Left ventricle myocardium inferior (tissue), 1 donor: Measurements from ENCODE around the gene IFIT1B. TPM values are rescaled to one million over a fixed set of nuclear protein-coding genes. Genes with fewer than 3 reads are reported as not detected.
A peak's percentile ranks its signal among the peaks of the same experiment; 100 is the strongest.

ENCODE experiments used
- DNase-seq: peaks from one replicate; pipeline ENCODE4 v3.0.0-alpha.2; 2020
- H3K27ac ChIP-seq: fragments of 200-600 bp; replicated peaks from 2 replicates; pipeline ENCODE4 v1.8.0; 2021
- H3K27me3 ChIP-seq: fragments of 200-600 bp; 2 replicates; pipeline ENCODE4 v1.8.0; 2021; ENCODE audit warnings: low read depth
- H3K36me3 ChIP-seq: fragments of 200-600 bp; 2 replicates; pipeline ENCODE4 v1.8.0; 2021
- H3K4me1 ChIP-seq: fragments of 200-600 bp; 2 replicates; pipeline ENCODE4 v1.8.0; 2021
- H3K4me3 ChIP-seq: fragments of 200-600 bp; 2 replicates; pipeline ENCODE4 v1.8.0; 2021; ENCODE audit warnings: mild to moderate bottlenecking, moderate library complexity
- H3K9me3 ChIP-seq: fragments of 200-600 bp; replicated peaks from 2 replicates; pipeline ENCODE4 v1.8.0; 2021
- CTCF ChIP-seq: fragments of 200-600 bp; IDR thresholded peaks from 2 replicates; pipeline ENCODE4 v1.8.0; 2021; ENCODE audit warnings: antibody characterized with exemption, mild to moderate bottlenecking, borderline replicate concordance
- intact Hi-C: fragments of 100-400 bp; cut with micrococcal nuclease; formaldehyde crosslinking; loops from one replicate; pipeline ENCODE4 v1.11.0; 2022
- total RNA-seq: library from RNA; stranded (reverse); fragmentation: NEBNext Ultra II Directional; extraction: Animal tissue kit (Norgen Biotek cat#: 25700); gene quantifications from one replicate; pipeline ENCODE4 v1.2.1, GENCODE V29; 2021
- donor health status: DM: no; HTN: yes; CAD: no; lungs with severe emphysema.

IFIT1B gene
- total RNA-seq, 1 donor from 2014 or later = not detected

- intact Hi-C loops = no loop called here
- TF ChIP-seq CTCF = no peak
- Histone ChIP-seq H3K4me1 (peaks cover 33% of the 10 kb centered on the region), H3K4me3 (peak overlapping the region; percentile 32), H3K9me3 (no peaks in the 10 kb centered on the region), H3K27me3 (no peaks in the 10 kb centered on the region), H3K36me3 (no peaks in the 10 kb centered on the region), H3K27ac (peak overlapping the region; percentile 86)
- no peak for DNase-seq
These were observed 3.1 kb upstream of the IFIT1B start for GRCh38 chr10:89374713-89375141.

GRCh38 chr10:89379103-89379502 is 1.2 kb downstream of the IFIT1B start:
- Histone ChIP-seq H3K4me3 (no peak overlapping the region), H3K27me3 (no peaks in the 10 kb centered on the region), H3K36me3 (no peaks in the 10 kb centered on the region), H3K4me1 (peaks cover 13% of the 10 kb centered on the region), H3K9me3 (no peaks in the 10 kb centered on the region), H3K27ac (no peak overlapping the region)
- no peak for TF ChIP-seq CTCF
- intact Hi-C loops = no loop called here
- no peak for DNase-seq

GRCh38 chr10:89382757-89383156 is 4.9 kb downstream of the IFIT1B start:
- Histone ChIP-seq H3K27me3 (no peaks in the 10 kb centered on the region), H3K4me3 (no peak overlapping the region), H3K9me3 (no peaks in the 10 kb centered on the region), H3K27ac (no peak overlapping the region), H3K36me3 (no peaks in the 10 kb centered on the region), H3K4me1 (no peaks in the 10 kb centered on the region)
- TF ChIP-seq CTCF = no peak
- no peak for DNase-seq
- intact Hi-C loops = no loop called here

GRCh38 chr10:89384474-89385340 is 6.9 kb downstream of the IFIT1B start:
- Histone ChIP-seq H3K9me3 (no peaks in the 10 kb centered on the region), H3K36me3 (no peaks in the 10 kb centered on the region), H3K27me3 (no peaks in the 10 kb centered on the region), H3K27ac (no peak overlapping the region), H3K4me3 (no peak overlapping the region), H3K4me1 (no peaks in the 10 kb centered on the region)
- DNase-seq = no peak
- TF ChIP-seq CTCF = no peak
- intact Hi-C loops = no loop called here

DNA sequence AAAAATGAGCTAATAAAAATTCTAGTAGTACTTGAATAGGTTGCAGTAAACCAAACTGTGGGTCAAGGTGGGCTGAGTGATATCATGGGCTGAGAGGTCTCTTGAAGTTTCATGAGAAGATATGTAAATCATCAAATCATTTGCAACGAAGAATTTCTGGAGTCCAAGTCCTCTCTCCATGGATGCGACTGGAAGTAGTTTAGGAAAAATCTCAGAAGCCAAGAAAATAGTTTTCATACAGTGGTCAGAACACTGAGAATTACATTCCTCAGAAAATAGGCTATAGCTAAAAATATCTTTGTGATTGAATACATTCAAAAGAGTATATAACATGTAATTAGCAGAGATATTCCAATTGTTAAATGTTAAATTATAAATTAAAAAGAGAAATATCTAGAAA is 10.9 kb downstream of the IFIT1B start:
- Histone ChIP-seq H3K27ac (no peak overlapping the region), H3K4me3 (no peak overlapping the region)
- intact Hi-C loops = no loop called here

More for the DNA sequence above, 10.9 kb downstream of the IFIT1B start:
- no peak for TF ChIP-seq CTCF
- Histone ChIP-seq H3K9me3 (no peaks in the 10 kb centered on the region), H3K36me3 (no peaks in the 10 kb centered on the region), H3K27me3 (no peaks in the 10 kb centered on the region), H3K4me1 (peaks cover 34% of the 10 kb centered on the region)
- no peak for DNase-seq
